IPS-18c (cell line): Measurements from ENCODE around the gene EHMT2.
A peak's percentile ranks its signal among the peaks of the same experiment; 100 is the strongest.
"Not testable (repeated sequence)": the region's sequence is repeated elsewhere in the genome, so short reads cannot be mapped to it uniquely, and the experiment has no call there.

Experiments used
- H3K4me3 ChIP-seq: 2 replicates; pipeline ENCODE4 v1.7.0; 2013; ENCODE audit warnings: low read depth, mild to moderate bottlenecking, low read length, moderate library complexity; ENCODE audit not compliant: insufficient read depth
- H3K9me3 ChIP-seq: one replicate; pipeline ENCODE4 v1.6.1; 2013; ENCODE audit warnings: mild to moderate bottlenecking, low read length, moderate library complexity; ENCODE audit not compliant: control insufficient read depth, insufficient read depth

EHMT2 gene

GRCh38 chr6:31879901-31880300, 17.6 kb downstream of the EHMT2 start:
- Histone ChIP-seq H3K9me3 (no peaks in the 10 kb centered on the region), H3K4me3 (no peak overlapping the region)

- H3K4me3 ChIP-seq = no peak overlapping the region
These were observed 18.4 kb downstream of the EHMT2 start for GRCh38 chr6:31879143-31879542.

GRCh38 chr6:31878726-31879125, 18.8 kb downstream of the EHMT2 start, which contains the start of gene SLC44A4:
TSS of gene SLC44A4 (minus strand) at chr6:31878997. CDS start at chr6:31878980, 17 bp downstream.
- H3K4me3 ChIP-seq = peak within 1 kb of the TSS; percentile 9; the same call in 1 of the 2 replicates
- H3K9me3 ChIP-seq = no peaks in the 10 kb centered on the region

More at GRCh38 chr6:31879143-31879542, 18.4 kb downstream of the EHMT2 start:
- no peaks in the 10 kb centered on the region for H3K9me3 ChIP-seq

GRCh38 chr6:31878222-31878621, 19.3 kb downstream of the EHMT2 start:
- Histone ChIP-seq H3K9me3 (no peaks in the 10 kb centered on the region), H3K4me3 (peak overlapping the region; percentile 3; the same call in 1 of the 2 replicates)

GRCh38 chr6:31877651-31878161, 19.8 kb downstream of the EHMT2 start:
- H3K9me3 ChIP-seq = no peaks in the 10 kb centered on the region
- H3K4me3 ChIP-seq = no peak overlapping the region

- H3K4me3 ChIP-seq = no peak overlapping the region
- no peaks in the 10 kb centered on the region for H3K9me3 ChIP-seq
These were observed 20.3 kb downstream of the EHMT2 start for GRCh38 chr6:31877125-31877650.

- no peak overlapping the region for H3K4me3 ChIP-seq
- no peaks in the 10 kb centered on the region for H3K9me3 ChIP-seq
These were observed 21.1 kb downstream of the EHMT2 start for GRCh38 chr6:31876357-31876756.

- Histone ChIP-seq H3K4me3 (no peak overlapping the region), H3K9me3 (no peaks in the 10 kb centered on the region)
These were observed 21.6 kb downstream of the EHMT2 start for GRCh38 chr6:31875877-31876276.

- Histone ChIP-seq H3K9me3 (no peaks in the 10 kb centered on the region), H3K4me3 (no peak overlapping the region)
These were observed 22.5 kb downstream of the EHMT2 start for GRCh38 chr6:31874836-31875572.

- no peak overlapping the region for H3K4me3 ChIP-seq
- no peaks in the 10 kb centered on the region for H3K9me3 ChIP-seq
These were observed 23.3 kb downstream of the EHMT2 start for GRCh38 chr6:31874084-31874670.

- 0 out of 2 replicates have a peak overlapping the region, but pooled peaks have one; percentile 3 for H3K4me3 ChIP-seq
- H3K9me3 ChIP-seq = no peaks in the 10 kb centered on the region
These were observed 26.3 kb downstream of the EHMT2 start for GRCh38 chr6:31871046-31871659.

GRCh38 chr6:31870385-31870921, 27.0 kb downstream of the EHMT2 start:
- Histone ChIP-seq H3K9me3 (no peaks in the 10 kb centered on the region), H3K4me3 (no peak overlapping the region)

GRCh38 chr6:31869343-31869742, 28.2 kb downstream of the EHMT2 start:
- no peak overlapping the region for H3K4me3 ChIP-seq
- H3K9me3 ChIP-seq = no peaks in the 10 kb centered on the region

GRCh38 chr6:31868658-31868971, 28.9 kb downstream of the EHMT2 start:
- H3K4me3 ChIP-seq, H3K9me3 ChIP-seq: not testable (repeated sequence)

GRCh38 chr6:31865205-31866118, 32.0 kb downstream of the EHMT2 start:
- Histone ChIP-seq H3K9me3 (no peaks in the 10 kb centered on the region), H3K4me3 (no peak overlapping the region)

GRCh38 chr6:31864818-31865204, 32.7 kb downstream of the EHMT2 start:
- H3K4me3 ChIP-seq = no peak overlapping the region
- no peaks in the 10 kb centered on the region for H3K9me3 ChIP-seq

GRCh38 chr6:31864123-31864562, 33.4 kb downstream of the EHMT2 start:
- H3K9me3 ChIP-seq = not testable (repeated sequence)
- H3K4me3 ChIP-seq = peak overlapping the region; percentile 52; the same call in 1 of the 2 replicates
